Activated CD4-positive, alpha-beta T cell treated with anti-CD3 and anti-CD28 coated beads for 36 hours (primary cell): ENCODE data around the gene SHH. TPM values are rescaled to one million over a fixed set of nuclear protein-coding genes. Genes with fewer than 3 reads are reported as not detected.

Experiments used
- ATAC-seq: fragments of 200-7000 bp; cut with Tn5 transposase; one replicate; pipeline ENCODE4 v1.10.0; 2021; ENCODE audit warnings: mild to moderate bottlenecking, moderate library complexity
- CTCF ChIA-PET: fragments of 350-600 bp; sonication (Branson Sonifier 250); formaldehyde crosslinking; loops from one replicate; lab custom pipeline; 2021; ENCODE audit warnings: antibody characterized with exemption; lab: Charles Lee
- POLR2A ChIA-PET: fragments of 350-600 bp; sonication (Branson Sonifier 250); formaldehyde crosslinking; loops from one replicate; lab custom pipeline; 2021; ENCODE audit warnings: antibody characterized with exemption, inconsistent platforms; lab: Charles Lee
- DNase-seq: peaks from one replicate; pipeline ENCODE4 v3.0.0-alpha.2; 2020
- H3K27ac Mint-ChIP-seq: one replicate; pipeline ENCODE4 v1.8.0; 2021; ENCODE audit warnings: mixed read lengths
- H3K27me3 Mint-ChIP-seq: one replicate; pipeline ENCODE4 v1.8.0; 2021; ENCODE audit warnings: mixed read lengths
- H3K36me3 Mint-ChIP-seq: one replicate; pipeline ENCODE4 v1.8.0; 2021; ENCODE audit warnings: low read depth, mixed read lengths
- H3K4me1 Mint-ChIP-seq: one replicate; pipeline ENCODE4 v1.8.0; 2021; ENCODE audit warnings: mixed read lengths
- H3K4me3 Mint-ChIP-seq: one replicate; pipeline ENCODE4 v1.8.0; 2021; ENCODE audit warnings: mild to moderate bottlenecking, moderate library complexity, mixed read lengths
- H3K9me3 Mint-ChIP-seq: one replicate; pipeline ENCODE4 v1.8.0; 2021; ENCODE audit warnings: low read depth, mixed read lengths
- intact Hi-C, 2 experiments: fragments of 100-400 bp; cut with DNase I in 1 of 2; cut with micrococcal nuclease in 1 of 2; formaldehyde crosslinking; loops; one replicate each; pipeline versions ENCODE4 v1.14.2 to v1.15.1; 2022 to 2024; cut with DNase I, micrococcal nuclease
- total RNA-seq, 2 experiments: library from RNA; stranded (reverse); gene quantifications; one replicate each; pipeline ENCODE4 v1.2.3, GENCODE V29; 2021

The SHH gene
- total RNA-seq, 2 experiments from 2014 or later = not detected

DNA sequence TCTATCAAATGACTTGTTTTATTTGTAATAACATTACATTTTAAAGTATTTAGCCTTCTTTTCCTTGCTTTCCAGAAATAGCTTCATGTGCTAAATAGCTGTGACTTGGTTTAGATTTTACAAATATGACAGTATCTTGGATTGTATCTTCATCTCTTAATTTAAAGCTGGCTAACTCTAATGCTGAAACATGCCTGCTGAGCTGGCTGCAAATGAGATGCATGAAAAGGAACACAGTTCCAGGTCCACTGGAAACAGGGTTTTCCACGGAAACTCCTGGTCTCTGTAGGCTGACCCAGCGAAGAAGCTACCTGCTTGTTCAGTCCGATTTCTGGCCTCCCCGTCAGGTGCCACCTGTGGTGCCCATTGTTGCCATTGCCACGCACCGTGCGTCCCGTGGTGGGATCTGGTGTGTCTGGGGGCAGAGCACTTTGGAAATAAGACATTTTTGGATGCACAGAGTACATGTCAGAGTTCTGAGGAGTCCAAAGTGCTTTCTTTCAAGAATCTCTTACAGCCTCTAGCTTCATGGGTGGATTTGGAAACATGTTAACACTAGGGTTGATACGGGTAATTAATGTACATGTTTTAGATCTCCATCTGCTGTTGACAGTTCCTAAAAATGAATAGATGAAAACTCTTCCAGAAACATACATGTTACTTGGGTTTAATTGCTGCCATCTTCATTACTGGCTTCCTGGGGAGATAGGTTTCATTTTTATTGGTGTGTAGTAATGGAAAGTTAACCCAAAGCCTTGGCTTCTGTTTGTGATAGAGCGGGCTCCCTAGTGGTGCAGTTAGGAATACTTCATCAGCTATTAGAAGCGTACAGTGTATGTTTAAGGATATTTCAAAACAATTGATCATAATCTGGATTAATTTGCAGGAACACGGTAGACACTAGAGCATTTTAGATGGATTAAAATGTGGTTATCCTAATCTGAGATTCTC, 45.0 kb downstream of the SHH start:
- intact Hi-C loops = loop anchor here (5.0 to 10.0 kb wide), 2 partner anchors 385 to 392 kb away; no protein-coding TSS in a partner anchor
- ChIA-PET CTCF (interaction anchor here (0.6 to 6.8 kb wide), 21 partner anchors 9 to 1798 kb away, joined by 3 to 101 read pairs (median 5); no protein-coding TSS in a partner anchor), POLR2A (interaction anchor here (0.7 kb wide), 1 partner anchor 9 kb away, joined by 5 read pairs; no protein-coding TSS in a partner anchor)
- Mint-ChIP-seq H3K36me3 (peaks cover 55% of the 10 kb centered on the region), H3K4me1 (peaks cover 39% of the 10 kb centered on the region), H3K4me3 (no peak overlapping the region), H3K27me3 (no peaks in the 10 kb centered on the region), H3K9me3 (no peaks in the 10 kb centered on the region), H3K27ac (no peak overlapping the region)
- DNase-seq (no peak), ATAC-seq (no peak)

- ChIA-PET POLR2A (no interaction called here), CTCF (interaction anchor here (1.2 to 6.8 kb wide), 9 partner anchors 9 to 386 kb away, joined by 3 to 101 read pairs (median 6); no protein-coding TSS in a partner anchor)
- Mint-ChIP-seq H3K9me3 (no peaks in the 10 kb centered on the region), H3K27me3 (no peaks in the 10 kb centered on the region), H3K36me3 (peaks cover 55% of the 10 kb centered on the region), H3K4me3 (no peak overlapping the region), H3K4me1 (peaks cover 47% of the 10 kb centered on the region), H3K27ac (no peak overlapping the region)
- ATAC-seq (no peak), DNase-seq (no peak)
- intact Hi-C loops = loop anchor here (5.0 to 10.0 kb wide), 2 partner anchors 384 to 392 kb away; no protein-coding TSS in a partner anchor
Measured at GRCh38 chr7:155766386-155766785, 45.9 kb downstream of the SHH start.

GRCh38 chr7:155765458-155765857, 46.8 kb downstream of the SHH start:
- H3K4me3 Mint-ChIP-seq = no peak overlapping the region
- ChIA-PET CTCF (interaction anchor here (6.8 kb wide), 1 partner anchor 167 kb away, joined by 101 read pairs; no protein-coding TSS in a partner anchor), POLR2A (no interaction called here)
- no peaks in the 10 kb centered on the region for H3K9me3 Mint-ChIP-seq
- intact Hi-C loops = loop anchor here (2.0 to 10.0 kb wide), 5 partner anchors 19 to 763 kb away; partner anchors contain the start of gene PAXIP1 (in 1 of the 2)
- peaks cover 56% of the 10 kb centered on the region for H3K36me3 Mint-ChIP-seq
- peaks cover 52% of the 10 kb centered on the region for H3K4me1 Mint-ChIP-seq
- ATAC-seq = no peak
- H3K27me3 Mint-ChIP-seq = no peaks in the 10 kb centered on the region
- H3K27ac Mint-ChIP-seq = peak overlapping the region; percentile 97
- DNase-seq = no peak

- no peaks in the 10 kb centered on the region for H3K27me3 Mint-ChIP-seq
- ChIA-PET CTCF (interaction anchor here (0.6 to 1.3 kb wide), 5 partner anchors 25 to 166 kb away, joined by 3 to 12 read pairs (median 4); no protein-coding TSS in a partner anchor), POLR2A (no interaction called here)
- H3K9me3 Mint-ChIP-seq = no peaks in the 10 kb centered on the region
- peaks cover 52% of the 10 kb centered on the region for H3K4me1 Mint-ChIP-seq
- intact Hi-C loops = loop anchor here (1.0 to 10.0 kb wide), 11 partner anchors 18 to 836 kb away; partner anchors contain the start of genes PAXIP1 (in 1 of the 2) and RBM33 (in 1 of the 2)
- H3K4me3 Mint-ChIP-seq = peak overlapping the region; percentile 74
- ATAC-seq (peak; percentile 91), DNase-seq (peak; percentile 83)
- peaks cover 50% of the 10 kb centered on the region for H3K36me3 Mint-ChIP-seq
- peak overlapping the region; percentile 97 for H3K27ac Mint-ChIP-seq
Measured at GRCh38 chr7:155764438-155764793, 47.8 kb downstream of the SHH start.

- ChIA-PET POLR2A (no interaction called here), CTCF (interaction anchor here (0.6 to 1.3 kb wide), 5 partner anchors 25 to 165 kb away, joined by 3 to 12 read pairs (median 4); no protein-coding TSS in a partner anchor)
- peak; percentile 83 for ATAC-seq
- DNase-seq = peak; percentile 84
- H3K27ac Mint-ChIP-seq = peak overlapping the region; percentile 97
- no peaks in the 10 kb centered on the region for H3K9me3 Mint-ChIP-seq
- H3K36me3 Mint-ChIP-seq = peaks cover 51% of the 10 kb centered on the region
- intact Hi-C loops = loop anchor here (1.0 to 10.0 kb wide), 11 partner anchors 17 to 836 kb away; partner anchors contain the start of genes PAXIP1 (in 1 of the 2) and RBM33 (in 1 of the 2)
- H3K4me1 Mint-ChIP-seq = peaks cover 52% of the 10 kb centered on the region
- no peaks in the 10 kb centered on the region for H3K27me3 Mint-ChIP-seq
- H3K4me3 Mint-ChIP-seq = peak overlapping the region; percentile 74
Measured at GRCh38 chr7:155763691-155764437, 48.4 kb downstream of the SHH start.

DNA sequence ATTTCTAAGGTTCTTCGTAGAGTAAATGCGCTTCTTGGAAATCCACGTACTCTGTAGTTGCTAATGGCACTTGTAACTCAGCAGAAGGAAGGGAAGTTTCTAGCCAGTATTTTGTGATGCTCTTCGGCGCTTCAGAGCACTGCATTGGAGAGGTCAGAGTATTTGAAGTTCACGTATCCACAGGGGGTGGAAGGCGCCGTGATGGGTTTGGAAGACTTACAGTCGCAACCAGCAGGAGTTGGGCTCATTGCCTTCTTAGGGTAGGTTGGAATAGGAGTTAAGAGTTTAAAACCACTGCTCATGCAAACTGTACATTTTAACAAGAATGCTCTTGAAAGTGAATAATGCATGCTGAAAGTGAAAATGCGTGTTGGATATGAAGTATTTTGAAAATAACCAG, 49.1 kb downstream of the SHH start:
- ATAC-seq (no peak), DNase-seq (no peak)
- intact Hi-C loops = loop anchor here in 1 of 2 experiments (5.0 to 10.0 kb wide), 2 partner anchors 116 to 388 kb away; no protein-coding TSS in a partner anchor
- Mint-ChIP-seq H3K4me3 (peak overlapping the region; percentile 74), H3K36me3 (peaks cover 54% of the 10 kb centered on the region), H3K4me1 (peaks cover 50% of the 10 kb centered on the region), H3K9me3 (no peaks in the 10 kb centered on the region), H3K27me3 (no peaks in the 10 kb centered on the region), H3K27ac (peak overlapping the region; percentile 97)
- ChIA-PET CTCF (interaction anchor here (0.7 to 1.6 kb wide), 2 partner anchors 164 to 167 kb away, joined by 3 to 8 read pairs; no protein-coding TSS in a partner anchor), POLR2A (no interaction called here)

- CTCF ChIA-PET = interaction anchor here (0.6 to 1.6 kb wide), 4 partner anchors 32 to 167 kb away, joined by 3 to 8 read pairs (median 3); no protein-coding TSS in a partner anchor
- POLR2A ChIA-PET = no interaction called here
Measured at GRCh38 chr7:155762655-155763054, 49.6 kb downstream of the SHH start.

GRCh38 chr7:155762036-155762435, 50.2 kb downstream of the SHH start:
- no peaks in the 10 kb centered on the region for H3K27me3 Mint-ChIP-seq
- peaks cover 51% of the 10 kb centered on the region for H3K36me3 Mint-ChIP-seq
- DNase-seq (no peak), ATAC-seq (no peak)
- peaks cover 53% of the 10 kb centered on the region for H3K4me1 Mint-ChIP-seq
- no peak overlapping the region for H3K4me3 Mint-ChIP-seq
- CTCF ChIA-PET = interaction anchor here (0.6 to 1.6 kb wide), 3 partner anchors 33 to 163 kb away, joined by 3 to 8 read pairs (median 3); no protein-coding TSS in a partner anchor
- H3K9me3 Mint-ChIP-seq = no peaks in the 10 kb centered on the region
- H3K27ac Mint-ChIP-seq = peak overlapping the region; percentile 97
- intact Hi-C loops = loop anchor here in 1 of 2 experiments (5.0 to 10.0 kb wide), 2 partner anchors 115 to 387 kb away; no protein-coding TSS in a partner anchor
- POLR2A ChIA-PET = no interaction called here

More at GRCh38 chr7:155762655-155763054, 49.6 kb downstream of the SHH start:
- peak overlapping the region; percentile 97 for H3K27ac Mint-ChIP-seq
- intact Hi-C loops = loop anchor here in 1 of 2 experiments (5.0 to 10.0 kb wide), 2 partner anchors 115 to 388 kb away; no protein-coding TSS in a partner anchor
- no peaks in the 10 kb centered on the region for H3K9me3 Mint-ChIP-seq
- ATAC-seq (no peak), DNase-seq (no peak)
- peak overlapping the region; percentile 74 for H3K4me3 Mint-ChIP-seq
- H3K4me1 Mint-ChIP-seq = peaks cover 53% of the 10 kb centered on the region
- H3K36me3 Mint-ChIP-seq = peaks cover 54% of the 10 kb centered on the region
- H3K27me3 Mint-ChIP-seq = no peaks in the 10 kb centered on the region

DNA sequence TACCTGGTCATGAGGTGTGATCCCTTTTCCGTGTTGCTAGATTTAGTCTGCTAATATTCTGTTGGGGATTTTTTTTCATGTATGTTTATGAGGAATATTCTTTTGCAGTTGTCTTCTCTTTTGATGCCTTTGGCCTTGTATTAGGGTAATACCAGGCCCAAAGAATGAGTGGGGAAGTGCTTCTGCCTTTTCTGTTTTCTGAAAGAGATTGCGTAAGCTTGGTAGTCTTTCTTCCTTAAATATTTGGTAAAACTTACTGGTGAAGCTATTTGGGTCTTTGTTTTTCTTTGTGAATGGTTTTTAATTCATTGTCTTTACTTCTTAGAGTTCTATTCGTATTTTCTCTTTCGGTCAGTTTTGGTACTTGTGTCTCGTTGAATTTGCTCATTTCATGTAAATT, 51.1 kb downstream of the SHH start:
- H3K27me3 Mint-ChIP-seq = no peaks in the 10 kb centered on the region
- CTCF ChIA-PET = interaction anchor here (0.6 kb wide), 1 partner anchor 54 kb away, joined by 3 read pairs; no protein-coding TSS in a partner anchor
- peak overlapping the region; percentile 97 for H3K27ac Mint-ChIP-seq
- H3K4me1 Mint-ChIP-seq = peaks cover 60% of the 10 kb centered on the region
- intact Hi-C loops = loop anchor here in 1 of 2 experiments (5.0 to 10.0 kb wide), 2 partner anchors 114 to 386 kb away; no protein-coding TSS in a partner anchor
- POLR2A ChIA-PET = no interaction called here
- peaks cover 55% of the 10 kb centered on the region for H3K36me3 Mint-ChIP-seq
- no peaks in the 10 kb centered on the region for H3K9me3 Mint-ChIP-seq
- H3K4me3 Mint-ChIP-seq = no peak overlapping the region
- DNase-seq (no peak), ATAC-seq (no peak)

DNA sequence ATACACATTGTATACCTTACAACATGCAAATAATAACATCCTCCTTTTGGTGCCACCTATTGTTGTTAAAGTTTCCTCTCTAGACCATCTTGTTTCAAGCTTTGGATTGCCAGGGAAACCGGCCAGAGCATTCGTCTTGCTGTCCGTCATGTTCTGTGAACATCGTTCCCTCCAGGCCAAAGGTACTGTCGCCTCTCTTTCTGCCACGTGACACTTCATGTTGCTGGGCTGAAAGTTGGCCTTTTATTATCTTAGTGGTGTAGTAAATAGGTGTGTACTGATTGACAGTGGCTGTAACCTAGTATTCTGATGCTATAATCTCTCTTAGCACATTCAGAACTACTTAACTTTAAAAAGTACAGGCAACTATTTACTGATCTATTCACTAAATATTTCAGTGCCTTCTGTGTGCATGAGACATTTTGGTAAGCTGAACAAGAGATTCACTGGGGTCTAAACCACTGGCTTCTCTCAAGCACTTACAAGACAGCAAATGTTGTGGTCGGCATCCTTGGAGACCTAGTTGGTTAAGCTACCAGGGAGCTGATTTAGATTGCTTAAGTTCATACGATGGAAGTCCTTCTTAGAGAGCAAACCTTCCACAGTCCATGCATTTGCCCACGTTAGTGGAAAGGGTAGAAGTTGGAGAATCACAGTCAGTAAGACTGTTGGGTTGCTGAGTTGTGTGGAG, 52.4 kb downstream of the SHH start:
- ChIA-PET CTCF (no interaction called here), POLR2A (no interaction called here)
- intact Hi-C loops = loop anchor here in 1 of 2 experiments (5.0 to 10.0 kb wide), 2 partner anchors 113 to 385 kb away; no protein-coding TSS in a partner anchor
- peaks cover 63% of the 10 kb centered on the region for H3K4me1 Mint-ChIP-seq
- ATAC-seq (no peak), DNase-seq (no peak)
- H3K27ac Mint-ChIP-seq = no peak overlapping the region
- no peaks in the 10 kb centered on the region for H3K27me3 Mint-ChIP-seq
- H3K9me3 Mint-ChIP-seq = no peaks in the 10 kb centered on the region
- no peak overlapping the region for H3K4me3 Mint-ChIP-seq
- H3K36me3 Mint-ChIP-seq = peaks cover 48% of the 10 kb centered on the region
